ENCODE data around the gene TMED8. TPM values are rescaled to one million over a fixed set of nuclear protein-coding genes. Genes with fewer than 3 reads are reported as not detected.
"Not testable (repeated sequence)": the region's sequence is repeated elsewhere in the genome, so short reads cannot be mapped to it uniquely, and the experiment has no call there.

The TMED8 gene
- total RNA-seq, 2 donors from 2014 or later, result 20.5 to 27.6 TPM

DNA sequence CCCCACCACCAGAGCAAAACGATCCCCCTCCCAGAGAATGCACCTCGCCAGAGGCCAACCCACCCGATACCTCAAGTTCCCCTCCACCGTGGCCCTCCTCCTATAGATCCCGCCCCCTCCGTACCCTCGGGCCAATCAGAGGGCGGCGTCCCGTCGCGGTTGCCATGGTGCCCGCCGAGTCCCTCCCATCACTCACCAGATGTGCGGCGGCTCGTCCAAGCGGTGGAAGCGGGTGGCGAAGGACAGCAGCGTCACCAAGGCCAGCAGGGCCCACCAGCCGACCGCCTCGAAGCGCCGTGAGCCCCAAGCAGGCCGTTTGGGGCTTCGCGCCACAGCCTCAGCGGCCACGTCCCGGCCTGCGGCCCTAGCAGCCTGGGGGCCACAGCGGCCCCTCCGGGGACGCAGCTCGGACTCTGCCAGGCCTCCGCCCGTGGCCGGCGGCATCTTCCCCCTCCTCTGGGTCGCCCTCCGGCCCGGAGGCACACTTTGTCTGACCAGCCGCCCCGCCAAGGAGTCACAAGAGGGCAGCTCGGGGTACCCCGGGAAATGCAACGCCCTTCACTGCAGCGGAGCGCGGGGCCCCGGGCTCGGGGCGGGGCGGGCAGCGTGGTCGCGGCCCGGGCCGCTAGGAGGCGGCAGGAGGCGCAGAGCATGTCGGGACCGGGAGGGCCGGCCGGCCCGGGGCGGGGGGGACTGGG lies 56.5 kb downstream of the TMED8 start, which contains the start of gene POMT2:
TSS of gene POMT2 (minus strand) at position 646 of the 698 bp plus-strand sequence. CDS start at position 444, 202 bp downstream.
- peak; percentile 74 for TF ChIP-seq CTCF (conservative IDR thresholded peaks at IDR 0.05)
- H3K27me3 Mint-ChIP-seq (ENCODE audit: insufficient read depth), result no peaks in the 10 kb centered on the region
- Histone ChIP-seq H3K4me3 (ENCODE audit: low read length) (peak within 1 kb of the TSS; percentile 82), H3K27ac (ENCODE audit: low read depth, low read length) (peak within 1 kb of the TSS; percentile 97), H3K9me3 (ENCODE audit: control insufficient read depth, low read length) (no peaks in the 10 kb centered on the region), H3K27me3 (ENCODE audit: control insufficient read depth, insufficient read depth, low read length, poor library complexity, severe bottlenecking) (no peaks in the 10 kb centered on the region), H3K4me1 (ENCODE audit: control insufficient read depth, insufficient read depth, low read length) (peaks cover 7% of the 10 kb centered on the region), H3K9ac (ENCODE audit: extremely low read depth, low read length, poor library complexity, severe bottlenecking) (peak within 1 kb of the TSS; percentile 96), H3K36me3 (ENCODE audit: control insufficient read depth, insufficient read depth, low read length) (no peaks in the 10 kb centered on the region)
- H3K27ac Mint-ChIP-seq, result peak within 1 kb of the TSS; percentile 100
- WGBS, 2 experiments (ENCODE audit: insufficient coverage in 1 of 2, insufficient read length in 1 of 2), result 0% methylated on average over 20 to 69 of the region's 69 CpGs
- no peaks in the 10 kb centered on the region for H3K9me3 Mint-ChIP-seq
- H3K4me1 Mint-ChIP-seq, result peaks cover 37% of the 10 kb centered on the region
- H3K4me3 Mint-ChIP-seq, result peak within 1 kb of the TSS; percentile 94
- peak; percentile 99 for DNase-seq
- peaks cover 3% of the 10 kb centered on the region for H3K36me3 Mint-ChIP-seq (ENCODE audit: low read depth)

DNA sequence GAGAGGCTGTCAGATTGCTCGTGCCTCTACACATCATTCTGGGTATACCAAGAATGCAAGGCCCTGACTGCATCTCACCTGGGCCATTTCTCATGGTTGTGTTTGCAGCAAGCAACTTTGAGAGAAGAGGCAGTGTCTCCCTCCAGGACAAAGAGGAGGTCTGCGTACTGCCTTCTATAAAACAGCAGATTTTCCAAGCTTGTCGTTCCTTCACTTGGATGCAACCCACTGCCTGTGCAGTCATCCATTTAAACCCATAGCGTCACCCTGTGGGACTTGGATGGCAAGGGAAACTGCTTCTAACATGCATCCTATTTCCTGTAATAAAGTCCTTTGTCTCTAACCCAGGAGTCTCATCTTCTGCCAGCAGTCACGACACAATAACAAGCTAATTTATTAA lies 57.5 kb downstream of the TMED8 start:
- H3K4me1 ChIP-seq (ENCODE audit: control insufficient read depth, insufficient read depth, low read length), result peaks cover 17% of the 10 kb centered on the region
- H3K9ac ChIP-seq (ENCODE audit: extremely low read depth, low read length, poor library complexity, severe bottlenecking), result no peak overlapping the region
- no peaks in the 10 kb centered on the region for H3K9me3 ChIP-seq (ENCODE audit: control insufficient read depth, low read length)
- H3K36me3 Mint-ChIP-seq (ENCODE audit: low read depth), result peaks cover 3% of the 10 kb centered on the region
- H3K27me3 ChIP-seq (ENCODE audit: control insufficient read depth, insufficient read depth, low read length, poor library complexity, severe bottlenecking), result no peaks in the 10 kb centered on the region
- no peaks in the 10 kb centered on the region for H3K9me3 Mint-ChIP-seq
- peak overlapping the region; percentile 94 for H3K27ac Mint-ChIP-seq
- peaks cover 47% of the 10 kb centered on the region for H3K4me1 Mint-ChIP-seq
- H3K36me3 ChIP-seq (ENCODE audit: control insufficient read depth, insufficient read depth, low read length), result no peaks in the 10 kb centered on the region
- peak overlapping the region; percentile 82 for H3K4me3 ChIP-seq (ENCODE audit: low read length)
- WGBS, 2 experiments (ENCODE audit: insufficient coverage in 1 of 2, insufficient read length in 1 of 2), result 77 to 78% methylated on average over 5 of the region's 5 CpGs
- H3K27ac ChIP-seq (ENCODE audit: low read depth, low read length), result no peak overlapping the region
- peak overlapping the region; percentile 94 for H3K4me3 Mint-ChIP-seq
- no peaks in the 10 kb centered on the region for H3K27me3 Mint-ChIP-seq (ENCODE audit: insufficient read depth)
- no peak for TF ChIP-seq CTCF (conservative IDR thresholded peaks at IDR 0.05)
- DNase-seq, result no peak

- peaks cover 53% of the 10 kb centered on the region for H3K4me1 Mint-ChIP-seq
- not testable (repeated sequence) for DNase-seq; H3K36me3 Mint-ChIP-seq (ENCODE audit: low read depth); H3K36me3 ChIP-seq (ENCODE audit: control insufficient read depth, insufficient read depth, low read length); H3K27me3 ChIP-seq (ENCODE audit: control insufficient read depth, insufficient read depth, low read length, poor library complexity, severe bottlenecking); H3K27ac Mint-ChIP-seq; H3K27me3 Mint-ChIP-seq (ENCODE audit: insufficient read depth); H3K9me3 ChIP-seq (ENCODE audit: control insufficient read depth, low read length); H3K9ac ChIP-seq (ENCODE audit: extremely low read depth, low read length, poor library complexity, severe bottlenecking); H3K9me3 Mint-ChIP-seq; H3K4me3 Mint-ChIP-seq; H3K27ac ChIP-seq (ENCODE audit: low read depth, low read length)
- 82 to 97% methylated on average over 7 to 11 of the region's 11 CpGs for WGBS, 2 experiments (ENCODE audit: insufficient coverage in 1 of 2, insufficient read length in 1 of 2)
- Histone ChIP-seq H3K4me1 (ENCODE audit: control insufficient read depth, insufficient read depth, low read length) (peaks cover 23% of the 10 kb centered on the region), H3K4me3 (ENCODE audit: low read length) (peak overlapping the region; percentile 82)
These were observed 58.1 kb downstream of the TMED8 start for GRCh38 chr14:77318756-77319155.
